GM21447 (cell line): ENCODE results near the gene DGKB.

ENCODE experiments used
- ATAC-seq: cut with Tn5 transposase; IDR thresholded peaks from one replicate; pipeline ENCODE4 v1.9.1; 2021; ENCODE audit not compliant: unreplicated experiment

DGKB gene

DNA sequence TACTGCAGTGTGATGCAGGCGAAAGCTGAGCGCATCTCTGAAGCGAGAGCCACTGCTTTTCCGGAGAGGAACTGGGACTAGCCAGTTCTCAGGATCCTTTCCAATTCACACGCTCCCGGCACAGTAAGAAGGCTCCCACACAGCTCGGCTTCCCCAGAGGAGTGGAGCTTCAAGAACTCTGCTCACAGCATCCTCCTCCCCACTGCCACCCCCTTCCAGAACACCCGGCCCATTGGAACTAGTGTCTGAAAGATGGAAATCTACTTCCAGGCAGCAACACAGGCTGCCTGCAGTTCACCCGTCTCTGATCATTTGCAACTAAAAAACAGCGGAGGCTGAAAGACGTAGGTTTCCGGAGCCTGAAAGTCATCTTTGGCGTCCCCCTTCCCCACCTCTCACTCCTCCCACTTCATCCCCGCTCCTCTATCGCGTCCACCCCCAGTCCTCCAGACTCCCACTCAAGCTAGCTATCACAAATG lies at the start of gene DGKB:
Gene DGKB (minus strand): TSS at position 163 of the 479 bp plus-strand sequence.
- ATAC-seq: no peak

DNA sequence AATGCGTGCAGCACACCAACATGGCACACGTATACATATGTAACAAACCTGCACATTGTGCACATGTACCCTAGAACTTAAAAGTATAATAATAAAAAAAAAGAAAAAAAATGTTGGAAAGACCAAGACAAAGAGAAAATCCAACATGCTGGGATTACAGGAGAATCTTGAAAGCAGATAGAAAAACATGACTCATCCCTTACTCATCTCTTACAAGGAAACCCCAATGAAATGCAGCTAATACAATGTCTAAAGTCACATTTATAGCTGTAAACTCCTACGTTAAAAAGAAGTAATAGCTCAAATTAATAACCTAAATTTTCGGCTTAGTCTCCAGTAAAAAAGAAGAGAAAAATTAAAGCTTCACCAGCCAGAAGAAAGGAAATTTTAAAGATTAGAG lies 47.5 kb upstream of the DGKB start:
- no peak for ATAC-seq

DNA sequence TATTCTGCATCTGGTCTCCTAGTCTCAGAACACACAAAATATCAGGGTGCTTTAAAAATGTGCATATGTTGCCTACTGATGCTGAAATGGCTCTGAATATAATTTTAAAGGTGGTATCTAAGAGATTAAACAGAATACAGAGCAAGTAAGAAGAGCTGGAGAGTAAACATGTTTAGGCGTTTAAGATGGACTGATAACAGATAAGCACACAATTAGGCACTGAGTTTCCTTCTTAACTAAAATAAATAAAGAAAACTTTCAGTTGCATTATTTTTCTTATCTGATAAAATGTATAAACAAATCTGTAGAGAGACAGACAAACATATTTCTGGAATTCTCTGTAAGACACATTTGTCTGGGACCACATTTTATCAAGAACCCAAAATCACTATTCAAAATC lies 35.6 kb upstream of the DGKB start:
- ATAC-seq: no peak

DNA sequence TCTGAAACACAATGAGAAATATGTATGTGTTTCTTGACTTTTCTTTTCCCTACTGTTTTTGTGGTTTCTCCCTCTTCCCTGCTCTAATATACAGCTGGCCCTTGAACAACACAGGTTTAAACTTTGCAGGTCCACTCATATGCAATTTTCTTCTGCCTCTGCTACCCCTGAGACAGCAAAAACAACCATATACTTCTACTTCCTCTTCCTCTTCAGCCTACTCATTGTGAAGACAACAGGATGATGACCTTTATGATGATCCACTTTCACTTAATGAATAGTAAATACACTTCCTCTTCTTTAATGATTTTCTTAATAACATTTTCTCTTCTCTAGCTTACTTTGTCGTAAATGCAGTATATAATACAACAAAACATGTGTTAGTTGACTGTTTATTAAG lies 35.0 kb upstream of the DGKB start:
- no peak for ATAC-seq

DNA sequence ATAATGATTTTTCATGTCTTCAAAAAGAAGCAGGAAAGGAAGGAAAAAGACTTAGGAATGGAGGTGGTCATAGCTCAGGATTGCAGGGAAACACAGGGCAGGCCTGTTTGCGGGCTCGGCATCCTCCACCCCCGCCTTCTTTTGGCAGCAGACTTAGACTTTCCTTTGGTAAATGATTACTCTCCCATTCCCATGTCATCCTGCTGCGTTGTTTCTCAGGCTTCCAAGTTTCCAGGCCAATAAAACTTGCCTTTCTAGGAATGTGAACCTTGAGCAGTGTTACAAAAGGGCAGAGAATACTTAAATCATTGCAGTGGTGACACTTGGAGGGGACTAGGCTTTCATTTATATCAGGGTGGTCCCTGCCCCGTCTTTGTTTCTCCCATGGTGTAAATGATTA lies 34.0 kb upstream of the DGKB start:
- ATAC-seq: no peak

DNA sequence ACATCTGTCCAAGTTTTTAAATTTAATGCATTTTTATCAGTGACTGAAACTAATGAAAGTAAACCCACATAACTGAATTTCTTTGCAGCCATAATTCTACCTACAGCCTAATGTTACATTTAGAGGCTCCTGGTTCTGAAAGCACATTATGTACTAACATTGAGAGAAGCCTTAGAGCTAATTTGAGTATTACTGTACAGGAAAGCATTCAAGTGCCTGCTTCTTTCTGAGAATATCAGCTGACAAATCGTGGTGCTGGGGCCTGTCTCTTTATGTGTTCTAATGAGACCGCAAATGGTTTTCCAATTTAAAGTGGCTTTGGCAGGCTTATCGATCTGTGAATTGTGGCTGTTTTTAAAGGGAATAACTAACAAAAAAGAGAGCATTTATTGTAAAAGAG lies 32.3 kb upstream of the DGKB start:
- no peak for ATAC-seq

DNA sequence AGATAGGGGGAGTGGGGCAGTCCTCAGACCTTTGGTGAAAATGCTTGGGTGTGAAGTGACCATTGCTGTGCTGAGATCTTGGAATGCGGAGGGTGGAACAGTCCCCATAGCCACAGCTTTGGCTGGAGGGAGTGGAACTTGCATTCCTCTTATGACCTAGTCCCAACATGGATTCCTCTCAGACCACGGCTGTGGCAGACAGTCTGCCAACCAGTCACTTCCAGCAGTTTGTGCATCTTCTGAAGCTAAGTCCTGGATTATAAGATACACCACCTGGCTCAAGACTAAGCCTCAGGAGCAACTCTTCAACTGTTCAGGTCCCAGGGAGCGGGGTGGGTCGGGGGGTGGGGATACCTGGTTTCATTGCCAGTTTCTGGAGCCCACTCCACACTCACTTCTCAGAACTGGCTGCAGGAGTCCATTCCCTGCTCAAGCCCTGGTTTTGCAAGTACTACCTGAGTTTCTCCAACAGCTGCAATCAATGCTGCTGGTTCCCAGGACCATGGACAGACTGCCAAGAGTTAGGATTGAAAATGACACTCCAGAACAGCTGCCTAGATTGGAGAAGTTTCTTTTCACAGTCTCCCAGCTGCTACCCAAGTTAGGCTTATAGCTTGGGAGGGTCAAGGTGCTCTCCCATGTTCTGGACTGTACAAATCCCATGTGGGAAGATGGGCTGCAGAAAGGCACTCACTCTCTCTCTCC lies 29.1 kb upstream of the DGKB start:
- ATAC-seq: no peak

DNA sequence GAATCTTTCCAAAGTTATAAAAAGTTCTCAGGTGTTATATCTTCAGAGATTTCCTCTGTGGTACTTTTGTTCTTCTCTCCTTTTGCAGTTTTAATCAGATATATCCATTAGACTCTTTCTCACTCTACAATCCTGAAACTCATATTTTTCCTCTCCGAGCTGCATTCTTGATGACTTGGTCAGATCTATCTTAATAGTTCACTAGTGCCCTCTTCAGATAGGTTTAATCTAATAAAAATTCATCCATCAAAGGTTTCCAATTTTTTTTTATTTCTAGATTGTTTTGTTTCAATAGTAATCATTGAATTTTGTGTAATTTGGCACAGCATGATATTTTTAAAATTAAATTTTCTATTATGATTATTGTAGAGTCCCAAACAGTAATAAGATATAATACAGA lies 21.8 kb upstream of the DGKB start:
- no peak for ATAC-seq

DNA sequence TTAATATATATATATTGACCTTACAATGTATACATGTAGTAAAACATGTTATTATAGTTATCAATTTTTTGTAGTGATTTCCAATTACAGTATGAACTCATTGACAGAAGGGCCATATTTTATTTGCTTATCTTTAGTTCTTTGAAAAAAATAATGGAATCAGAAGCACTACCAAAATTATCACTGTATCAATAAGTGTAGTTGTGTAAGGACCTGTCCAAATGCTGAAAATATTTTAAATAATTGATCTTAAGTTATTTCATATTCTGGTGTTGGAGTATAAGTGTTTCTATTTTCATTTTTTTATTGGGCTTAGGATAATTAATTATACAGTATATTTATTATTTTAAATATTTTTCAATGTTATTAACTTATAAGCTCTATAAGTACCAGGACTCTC lies 8.5 kb upstream of the DGKB start:
- ATAC-seq: no peak

DNA sequence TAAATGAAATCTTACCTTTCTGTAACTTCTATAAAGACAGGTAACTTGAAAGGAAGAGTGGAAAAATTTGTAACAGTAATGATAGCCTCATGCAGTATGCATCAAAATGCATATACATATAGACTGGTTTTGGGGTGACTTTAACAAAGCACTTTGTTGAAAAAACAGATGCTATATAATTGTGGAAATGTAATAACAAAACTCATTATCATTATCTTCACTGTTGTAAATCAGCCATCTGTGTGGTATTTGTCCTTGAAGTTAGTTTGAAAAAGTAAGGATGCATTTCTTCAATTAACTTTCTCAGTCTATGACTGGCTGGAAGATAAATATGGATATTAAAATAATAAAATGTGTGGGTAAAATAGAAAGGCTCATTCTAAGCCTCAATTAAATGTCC lies 6.1 kb upstream of the DGKB start:
- no peak for ATAC-seq

DNA sequence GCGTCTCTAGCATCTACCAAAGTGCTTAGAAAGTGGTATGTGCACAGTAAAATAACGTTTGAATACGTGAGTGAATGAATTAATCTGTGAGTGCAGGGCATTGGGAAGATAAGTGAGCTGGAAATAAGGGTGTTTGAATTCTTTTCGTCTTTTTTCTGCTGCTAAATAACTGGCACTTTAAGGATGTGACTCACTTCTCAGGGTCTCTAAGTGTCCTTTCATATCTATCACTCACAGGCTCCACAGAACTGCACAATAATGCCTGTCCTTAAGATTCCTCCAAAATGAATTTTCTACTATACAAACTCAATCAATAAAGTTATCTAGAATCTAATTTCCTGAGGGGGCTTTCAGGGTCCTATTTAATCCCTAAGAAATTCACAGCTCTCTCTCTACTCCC lies 3.2 kb upstream of the DGKB start:
- no peak for ATAC-seq

DNA sequence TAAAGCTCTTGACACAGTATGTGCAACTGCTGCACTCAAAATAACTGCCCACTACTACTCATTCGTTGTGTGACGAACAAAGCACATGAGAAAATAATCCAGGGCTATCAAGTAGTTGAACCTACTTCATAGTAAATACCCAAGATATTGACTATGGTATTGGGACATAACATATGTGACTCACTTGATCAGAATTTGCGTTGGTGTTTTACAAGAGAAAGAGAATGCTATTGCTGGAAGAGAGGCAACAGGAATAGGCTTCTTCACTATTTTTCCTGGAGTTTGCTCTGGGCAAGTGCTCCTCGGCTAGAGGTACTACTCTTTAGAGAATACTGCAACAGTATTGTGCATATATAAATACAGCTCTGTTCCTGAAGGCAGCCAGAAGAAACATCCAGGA lies 2.5 kb downstream of the DGKB start:
- no peak for ATAC-seq

DNA sequence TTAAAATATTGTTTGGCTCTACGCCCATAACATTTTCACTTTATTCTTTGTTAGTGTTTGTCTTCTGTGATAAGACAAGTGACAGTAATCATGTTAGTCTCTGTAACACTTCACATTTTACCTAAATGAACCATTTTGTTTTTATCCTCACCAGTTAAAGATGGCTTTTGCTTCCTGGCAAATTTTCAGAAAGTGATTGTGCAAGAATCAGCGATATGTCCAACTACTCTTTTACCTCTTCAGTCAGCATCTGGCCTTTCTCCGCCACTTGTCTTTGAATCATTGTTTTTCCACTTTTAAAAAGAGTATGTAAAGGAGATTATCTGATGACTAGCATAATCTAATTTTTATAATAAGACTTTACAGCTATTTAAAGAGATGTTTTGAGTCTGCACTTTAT lies 3.5 kb downstream of the DGKB start:
- no peak for ATAC-seq

DNA sequence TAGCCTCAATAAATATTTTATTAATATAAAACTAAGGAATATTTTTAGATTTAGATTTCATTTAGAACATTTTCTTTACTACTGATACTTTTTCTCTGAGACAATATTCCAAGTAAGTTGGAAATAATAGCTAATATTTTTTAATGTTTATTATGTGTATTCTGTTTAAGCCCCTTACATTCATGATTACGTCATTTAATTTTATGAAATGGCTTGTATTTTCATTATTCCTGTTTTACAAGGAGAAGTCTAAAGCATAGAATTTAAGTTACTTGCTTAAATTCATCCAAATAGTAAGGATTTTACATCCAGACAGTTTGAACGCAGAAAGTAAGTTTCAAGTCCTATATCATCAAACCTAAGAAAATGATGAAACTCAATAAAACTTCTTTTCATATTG lies 6.1 kb downstream of the DGKB start:
- no peak for ATAC-seq

DNA sequence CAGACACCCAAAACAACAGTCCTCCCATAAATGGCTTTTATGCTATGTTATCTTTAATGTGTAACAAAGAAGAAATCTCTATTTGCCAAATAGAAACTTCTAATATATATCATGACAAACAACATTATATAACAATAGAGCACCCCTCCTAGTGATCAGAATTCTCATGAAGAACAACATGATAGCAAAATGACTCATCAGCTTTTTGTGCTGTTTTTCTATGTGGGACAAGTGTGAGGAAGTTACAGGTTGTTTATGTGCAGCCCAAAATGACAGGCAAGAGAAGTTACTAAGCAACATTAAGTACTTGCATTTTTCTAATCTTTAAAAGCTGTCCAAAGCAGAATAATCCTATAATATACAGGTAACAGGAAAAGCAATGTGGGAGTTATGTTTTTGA lies 7.7 kb downstream of the DGKB start:
- ATAC-seq: no peak

DNA sequence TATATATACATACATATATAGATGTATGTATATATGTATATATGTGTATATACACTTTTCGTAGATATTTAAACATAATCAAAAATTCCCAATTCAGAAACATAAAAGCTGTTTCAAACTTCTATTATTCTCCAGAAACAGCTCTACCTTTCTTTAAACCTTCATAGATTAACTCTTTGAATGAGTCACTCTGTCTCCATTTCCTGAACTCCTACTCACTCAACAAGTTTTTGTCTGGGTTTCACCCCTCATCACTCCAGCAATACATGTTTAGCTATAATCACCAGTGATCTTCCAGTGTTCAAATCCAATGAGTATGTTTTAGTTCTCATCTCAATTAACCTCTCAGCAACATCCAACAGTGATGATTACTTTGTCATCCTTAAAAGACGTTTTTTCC lies 9.6 kb downstream of the DGKB start:
- no peak for ATAC-seq

DNA sequence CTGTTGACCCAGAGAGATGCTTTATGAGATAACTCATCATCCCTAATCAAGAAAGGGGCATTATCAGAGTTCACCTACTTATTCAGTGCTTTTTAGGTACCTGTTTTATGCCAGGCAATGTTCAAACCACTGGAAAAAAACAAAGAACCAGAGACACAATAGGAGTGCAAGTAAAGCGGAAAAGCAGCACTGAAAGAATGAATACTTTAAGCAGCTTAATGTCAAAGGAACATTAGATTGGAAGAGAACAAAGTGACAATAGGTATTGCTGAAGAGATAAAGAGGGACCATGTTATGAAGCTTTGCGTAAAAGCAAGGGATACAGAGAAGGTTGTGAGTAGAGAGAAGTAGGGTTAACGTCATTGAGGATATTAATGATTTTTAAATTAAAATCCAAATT lies 11.3 kb downstream of the DGKB start:
- ATAC-seq: no peak

DNA sequence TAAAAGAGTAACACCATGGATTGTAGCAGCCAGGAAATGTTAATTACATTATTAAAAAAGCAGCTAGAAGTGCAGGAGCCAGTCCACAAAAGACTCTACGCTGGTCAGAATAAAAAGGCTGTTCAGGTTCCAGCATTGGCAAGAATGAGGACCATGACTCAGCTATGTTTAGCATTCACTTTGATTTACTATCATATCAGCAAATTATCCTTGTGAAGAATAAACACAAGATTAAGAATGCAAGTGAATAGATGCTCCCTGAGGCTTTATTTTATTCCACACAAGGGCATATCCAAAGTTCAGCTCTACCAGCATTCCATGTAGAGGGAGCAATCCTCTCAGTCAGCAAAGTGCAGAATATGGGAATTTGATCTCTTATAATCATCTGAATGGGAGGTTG lies 13.6 kb downstream of the DGKB start:
- ATAC-seq: no peak

DNA sequence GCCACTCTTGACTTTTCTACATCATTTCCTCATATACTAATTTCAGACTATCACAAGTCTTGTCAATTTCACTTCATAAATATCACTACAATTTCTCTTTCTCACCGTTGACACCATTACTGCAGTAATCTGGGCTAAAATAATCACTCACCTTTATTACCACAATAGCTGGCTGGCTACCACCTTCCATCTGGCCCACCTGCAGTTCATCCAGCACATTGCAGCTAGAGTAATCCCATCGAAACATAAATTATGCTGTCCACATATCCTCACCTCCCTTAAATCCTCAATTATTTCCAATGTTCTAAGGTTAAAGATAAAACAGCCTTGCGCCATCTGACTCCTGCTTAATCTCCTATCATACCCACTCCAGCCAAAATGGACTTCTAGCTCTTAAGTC lies 16.0 kb downstream of the DGKB start:
- ATAC-seq: no peak

DNA sequence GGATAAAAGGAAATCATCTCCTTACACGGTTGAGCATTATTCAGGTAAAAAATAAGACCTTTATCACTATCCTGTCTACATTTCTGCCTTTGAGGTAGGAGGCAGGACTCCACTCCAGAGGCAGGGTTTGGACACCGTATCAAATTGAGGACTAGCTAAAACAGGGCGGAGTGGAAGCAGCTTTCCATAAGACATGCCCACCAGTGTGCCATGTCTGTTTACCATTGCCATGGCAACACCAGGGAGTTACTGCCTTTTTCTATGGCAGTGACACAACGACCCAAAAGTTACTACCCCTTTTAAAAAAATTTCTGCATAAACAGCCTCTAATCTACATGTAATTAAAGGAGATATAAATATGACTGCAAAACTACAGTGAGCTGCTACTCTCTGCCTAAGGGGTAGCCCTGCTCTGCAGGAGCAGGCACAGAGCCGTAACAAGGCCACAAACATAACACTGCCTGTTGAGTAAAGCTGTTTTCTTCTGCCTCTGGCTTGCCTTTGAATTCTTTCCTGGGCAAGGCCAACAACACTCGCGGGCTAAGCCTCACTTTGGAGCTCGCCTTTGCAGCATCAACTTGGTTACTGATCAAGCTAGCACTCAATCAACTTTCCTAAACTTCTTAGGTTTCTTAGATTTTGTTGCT lies 26.5 kb downstream of the DGKB start:
- no peak for ATAC-seq

DNA sequence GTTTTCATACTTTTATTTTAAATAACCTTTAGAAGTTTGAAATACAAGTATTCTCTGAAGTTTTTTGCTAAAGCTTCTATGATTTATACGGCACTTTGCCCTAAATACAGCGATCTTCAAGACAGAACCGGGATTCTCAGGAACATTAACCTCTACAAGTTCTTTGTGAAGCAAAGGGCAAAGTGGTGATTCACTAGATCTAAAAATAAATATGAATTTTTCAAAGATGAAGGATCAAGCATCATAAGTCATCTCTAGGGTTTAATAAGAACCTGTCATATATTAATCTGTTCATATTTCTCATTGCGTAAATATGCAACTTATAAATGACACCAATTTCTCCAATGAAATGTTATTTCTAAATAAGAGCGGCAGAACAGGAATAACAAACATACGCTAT lies 30.7 kb downstream of the DGKB start:
- ATAC-seq: no peak

DNA sequence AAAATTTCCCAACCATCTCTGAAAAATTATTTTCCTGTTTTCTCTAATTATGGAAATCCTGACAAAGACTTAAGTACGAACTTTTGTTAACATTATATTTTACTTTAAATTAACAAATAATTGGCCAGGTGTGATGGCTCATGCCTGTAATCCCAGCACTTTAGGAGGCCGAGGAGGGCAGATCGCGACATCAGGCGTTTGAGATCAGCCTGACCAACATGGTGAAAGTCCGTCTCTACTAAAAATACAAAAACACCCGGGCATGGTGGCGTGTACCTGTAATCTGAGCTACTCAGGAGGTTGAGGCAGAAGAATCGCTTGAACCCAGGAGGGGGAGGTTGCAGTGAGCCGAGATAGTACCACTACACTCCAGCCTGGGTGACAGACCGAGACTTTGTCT lies 32.2 kb downstream of the DGKB start:
- ATAC-seq: no peak

DNA sequence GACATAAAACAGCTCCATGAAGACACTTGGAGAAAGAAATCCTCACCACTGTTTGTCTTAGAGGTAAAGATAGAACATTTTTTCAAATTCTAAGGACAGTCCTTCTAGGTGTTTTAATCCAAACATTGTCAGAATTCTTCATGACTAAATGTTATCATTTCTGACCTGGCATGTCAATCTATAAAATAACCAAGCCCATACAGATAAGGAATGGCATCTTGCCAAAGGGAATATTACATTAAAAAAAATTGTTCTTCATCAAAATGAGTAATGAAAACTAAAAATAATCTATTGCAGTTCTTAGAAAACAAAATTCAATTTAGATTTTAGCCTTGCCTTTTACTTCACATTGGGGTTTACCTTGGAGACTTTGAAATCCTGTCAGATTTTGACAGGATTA lies 33.6 kb downstream of the DGKB start:
- no peak for ATAC-seq
